RPMI7951 (cell line): ENCODE measurements around the gene MDFIC2. TPM values are rescaled to one million over a fixed set of nuclear protein-coding genes. Genes with fewer than 3 reads are reported as not detected.

Experiments used
- DNase-seq: peaks from one replicate; pipeline ENCODE4 v3.0.0-alpha.2; 2012; ENCODE audit warnings: low read depth
- total RNA-seq: library from RNA; depleted of rRNA; stranded (reverse); fragments of >200 nt; shearing (Covaris generic); gene quantifications from 2 replicates; pipeline ENCODE4 v1.2.3, GENCODE V29; 2014

Gene MDFIC2
- total RNA-seq, 1 experiment from 2014 or later: not detected

DNA sequence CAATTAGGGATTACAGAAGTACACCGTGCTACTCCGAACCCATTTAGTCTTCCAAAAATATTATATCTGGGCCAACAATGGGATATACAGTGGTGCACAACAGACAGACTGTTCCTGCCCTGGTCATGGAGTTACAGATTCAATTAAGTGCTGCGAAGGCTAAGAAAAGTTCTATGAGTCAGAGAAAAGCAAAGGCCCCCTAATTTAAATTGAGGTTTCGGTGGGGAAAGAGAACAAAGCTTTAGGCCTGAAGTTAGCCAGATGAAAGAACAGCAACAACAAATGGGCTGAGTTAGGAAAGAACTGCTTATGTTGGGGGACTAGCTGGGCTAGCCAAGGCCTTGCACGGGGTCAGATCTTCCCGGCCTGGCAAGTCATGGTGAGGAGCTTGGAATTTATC, 131.8 kb downstream of the MDFIC2 start:
- no peak for DNase-seq

DNA sequence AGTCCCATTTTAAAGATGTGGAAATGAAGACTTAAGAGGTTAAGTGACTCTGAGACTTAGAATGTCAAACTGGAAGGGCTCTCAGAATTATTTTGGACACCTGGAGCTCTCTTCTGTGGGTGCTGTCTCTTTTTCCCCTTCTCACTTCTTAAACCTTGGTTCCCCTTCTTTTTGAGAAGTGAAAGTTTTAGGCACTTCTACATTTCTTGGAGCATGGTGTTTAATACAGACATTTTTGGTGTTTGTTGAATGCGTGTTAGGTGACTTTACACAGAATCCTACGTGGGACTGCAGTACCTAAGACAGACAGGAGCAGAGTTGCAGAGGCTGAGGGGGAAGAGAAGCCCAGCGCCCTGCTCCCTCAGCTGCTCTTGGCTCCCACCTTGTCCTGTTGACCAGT, 133.3 kb downstream of the MDFIC2 start:
- DNase-seq: no peak

DNA sequence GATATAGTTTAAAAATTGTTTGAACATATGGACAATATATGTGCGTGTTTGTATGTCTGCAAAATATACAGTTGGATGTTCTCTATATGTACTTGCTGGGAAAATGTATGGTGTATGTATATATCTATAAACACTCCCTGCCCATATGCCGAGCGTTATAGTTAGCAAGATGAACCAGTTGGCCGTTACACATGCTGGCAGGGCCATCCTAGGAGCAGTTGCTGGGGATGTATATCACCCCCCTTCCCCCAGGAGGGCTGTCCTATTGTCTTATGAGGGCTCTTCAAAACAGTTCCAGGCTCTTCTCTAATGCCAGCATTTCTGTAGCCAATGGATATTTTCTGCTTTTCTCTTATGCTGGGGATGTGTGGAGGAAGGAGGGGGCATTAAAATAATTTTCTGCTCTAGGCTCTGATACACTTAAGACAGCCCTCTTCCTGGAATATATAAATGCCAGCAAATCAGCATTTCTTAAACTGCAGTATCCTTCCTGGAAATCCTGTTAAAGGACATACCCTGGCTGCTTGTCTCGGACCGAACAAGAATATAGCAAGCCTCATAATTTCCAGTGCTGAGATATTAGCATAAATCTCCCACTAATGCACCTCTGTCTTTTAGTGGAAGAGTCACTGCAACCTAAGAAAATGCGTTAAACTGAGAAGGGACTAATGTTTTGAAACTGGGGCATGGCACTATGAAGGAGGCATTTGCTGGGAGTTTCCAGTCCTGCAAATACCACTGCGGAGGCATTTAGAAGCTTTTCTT, 134.4 kb downstream of the MDFIC2 start:
- DNase-seq: no peak

DNA sequence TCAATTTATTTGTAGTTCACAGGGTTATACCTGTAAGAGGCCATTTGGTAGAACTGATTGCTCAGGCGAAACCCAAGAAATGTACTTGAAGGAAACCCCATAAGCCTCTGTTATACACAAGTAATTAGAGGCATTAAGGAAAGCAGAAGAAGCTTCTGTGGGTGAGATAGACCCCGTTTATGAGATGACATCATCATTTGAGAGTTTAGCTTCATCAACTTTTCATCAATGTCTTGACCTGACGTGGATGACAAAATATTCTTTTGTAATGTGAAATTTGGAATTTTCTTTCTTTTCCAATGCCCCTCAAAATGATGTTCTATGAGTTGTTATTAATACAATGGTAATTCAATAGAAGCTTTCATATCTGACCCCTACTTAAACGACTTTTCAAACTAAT, 136.2 kb downstream of the MDFIC2 start:
- DNase-seq: no peak

DNA sequence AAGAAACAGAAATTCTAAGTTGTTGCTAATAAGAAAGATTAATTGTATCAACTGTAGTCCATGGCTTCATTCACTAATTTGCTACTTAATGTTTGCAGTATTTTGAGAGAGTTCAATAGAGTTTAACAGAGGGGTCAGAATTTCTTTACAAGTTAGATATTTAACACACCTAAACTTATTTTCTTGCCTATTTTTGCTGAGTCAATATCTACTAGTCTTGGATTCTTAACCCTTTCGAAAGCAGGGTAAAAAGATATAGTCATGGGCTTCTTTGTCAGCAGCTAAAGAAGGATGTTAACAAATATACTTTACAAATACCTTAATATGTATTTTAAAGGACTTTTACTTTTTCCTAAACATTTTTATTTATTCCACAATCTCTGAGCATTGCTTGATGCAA, 155.6 kb downstream of the MDFIC2 start:
- DNase-seq: no peak

DNA sequence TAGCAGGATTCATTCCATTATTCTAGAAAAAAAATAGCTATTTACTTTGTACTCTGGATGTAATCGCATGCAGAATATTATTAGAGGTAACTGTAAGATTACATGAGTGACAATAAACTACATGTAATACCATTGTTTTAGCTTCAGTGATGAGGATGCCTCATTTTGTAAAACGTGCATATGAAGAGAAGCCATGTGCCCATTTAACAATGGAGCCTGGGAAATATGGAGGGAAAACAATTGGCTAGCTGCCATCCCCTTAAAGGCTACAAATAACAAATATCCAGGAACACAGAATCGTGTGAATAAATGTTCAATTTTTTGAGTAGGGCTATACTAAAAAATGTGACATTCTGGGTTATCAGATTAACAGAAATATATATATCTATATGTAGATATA, 161.8 kb downstream of the MDFIC2 start:
- DNase-seq: no peak

DNA sequence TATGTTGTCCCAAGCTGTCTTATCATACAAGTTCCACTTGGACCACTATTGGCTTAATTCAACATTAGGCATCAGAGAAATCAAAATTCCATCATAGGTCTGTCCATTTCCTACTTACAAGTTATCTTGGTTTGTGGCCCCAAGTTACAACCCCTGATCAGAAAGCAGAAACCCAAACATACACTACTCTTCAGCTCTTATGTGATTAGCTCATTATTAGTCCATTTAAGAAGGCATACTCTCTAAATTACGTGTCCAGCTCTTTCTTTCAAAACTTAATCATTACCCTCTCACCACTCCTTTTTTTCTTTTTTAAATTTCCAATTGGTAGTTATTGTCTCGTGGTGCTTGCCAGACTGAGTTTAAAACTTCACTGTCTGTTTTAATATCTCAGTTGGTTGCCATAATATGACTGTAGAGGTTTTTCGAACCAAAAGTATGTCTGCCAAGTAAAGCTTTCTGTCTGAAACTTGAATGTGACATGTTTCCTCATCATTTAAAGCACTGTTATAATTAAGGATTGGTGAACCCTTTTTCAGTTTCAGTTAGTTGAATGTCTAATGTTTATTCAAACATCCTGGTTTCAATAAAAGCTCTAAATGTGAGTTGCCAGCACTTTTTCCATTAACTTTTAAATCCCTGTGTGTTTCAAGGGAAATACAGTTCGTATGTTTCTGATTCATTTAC, 162.6 kb downstream of the MDFIC2 start:
- DNase-seq: no peak
